SK-N-SH treated with all-trans-retinoic acid at 6 μM for 48 hours (cell line): ENCODE results near the gene VTI1A.

Experiments used
- ATAC-seq: fragments of 200-7000 bp; cut with Tn5 transposase; 3 replicates; pipeline ENCODE4 v1.9.1; 2020; ENCODE audit warnings: mild to moderate bottlenecking, moderate library complexity
- ARNTL ChIP-seq: fragments of 450-650 bp; formaldehyde crosslinking; IDR thresholded peaks from 2 replicates; pipeline ENCODE4 v1.5.0; 2020; ENCODE audit warnings: low read depth, mild to moderate bottlenecking, moderate library complexity, borderline replicate concordance
- BACH2 ChIP-seq: fragments of 250-450 bp; sonication (Bioruptor Pico); IDR thresholded peaks from 2 replicates; pipeline ENCODE4 v1.9.0; 2021; ENCODE audit warnings: mild to moderate bottlenecking, borderline replicate concordance
- CSDC2 ChIP-seq: fragments of 250-450 bp; sonication (Bioruptor Pico); IDR thresholded peaks from 2 replicates; pipeline ENCODE4 v1.5.0; 2020; ENCODE audit warnings: mild to moderate bottlenecking, moderate library complexity
- ESRRG ChIP-seq: fragments of 250-450 bp; sonication (Bioruptor Pico); IDR thresholded peaks from 2 replicates; pipeline ENCODE4 v1.6.1; 2021; ENCODE audit warnings: mild to moderate bottlenecking
- GLIS3 ChIP-seq: fragments of 250-450 bp; sonication (Bioruptor Pico); IDR thresholded peaks from 2 replicates; pipeline ENCODE4 v1.5.0; 2020; ENCODE audit warnings: mild to moderate bottlenecking, moderate library complexity
- ISL1 ChIP-seq: fragments of 250-450 bp; sonication (Bioruptor Pico); IDR thresholded peaks from 2 replicates; pipeline ENCODE4 v2.1.2; 2022; ENCODE audit warnings: mild to moderate bottlenecking, moderate library complexity
- OSR1 ChIP-seq: fragments of 250-450 bp; sonication (Bioruptor Pico); IDR thresholded peaks from 2 replicates; pipeline ENCODE4 v1.8.0; 2022; ENCODE audit warnings: moderate library complexity, mild to moderate bottlenecking, inconsistent platforms
- RARB ChIP-seq: fragments of 250-450 bp; sonication (Bioruptor Pico); IDR thresholded peaks from 2 replicates; pipeline ENCODE4 v1.8.0; 2021; ENCODE audit warnings: mild to moderate bottlenecking, moderate library complexity
- SNAI2 ChIP-seq: fragments of 250-450 bp; sonication (Bioruptor Pico); IDR thresholded peaks from 2 replicates; pipeline ENCODE4 v1.5.0; 2020; ENCODE audit warnings: mild to moderate bottlenecking, moderate library complexity
- TCF4 ChIP-seq: fragments of 250-450 bp; sonication (Bioruptor Pico); IDR thresholded peaks from 2 replicates; pipeline ENCODE4 v1.8.0; 2021; ENCODE audit warnings: mild to moderate bottlenecking, moderate library complexity, borderline replicate concordance
- TOX ChIP-seq: fragments of 250-450 bp; sonication (Bioruptor Pico); IDR thresholded peaks from 2 replicates; pipeline ENCODE4 v1.8.0; 2021; ENCODE audit warnings: mild to moderate bottlenecking, moderate library complexity, borderline replicate concordance
- ZC3H10 ChIP-seq: fragments of 250-450 bp; sonication (Bioruptor Pico); IDR thresholded peaks from 2 replicates; pipeline ENCODE4 v1.5.1; 2021; ENCODE audit warnings: mild to moderate bottlenecking, moderate library complexity
- ZFP3 ChIP-seq: fragments of 250-450 bp; sonication (Bioruptor Pico); IDR thresholded peaks from 2 replicates; pipeline ENCODE4 v1.5.0; 2020; ENCODE audit warnings: mild to moderate bottlenecking, moderate library complexity
- ZFP30 ChIP-seq: fragments of 450-650 bp; formaldehyde crosslinking; IDR thresholded peaks from 2 replicates; pipeline ENCODE4 v1.5.0; 2022; ENCODE audit warnings: mild to moderate bottlenecking, moderate library complexity
- ZNF565 ChIP-seq: fragments of 450-650 bp; formaldehyde crosslinking; conservative IDR thresholded peaks from 2 replicates; pipeline ENCODE4 v1.5.0; 2020; ENCODE audit warnings: low read depth, mild to moderate bottlenecking, moderate library complexity
- ZNF70 ChIP-seq: fragments of 450-650 bp; formaldehyde crosslinking; IDR thresholded peaks from 2 replicates; pipeline ENCODE4 v1.5.0; 2020; ENCODE audit warnings: mild to moderate bottlenecking, moderate library complexity
- ZNF8 ChIP-seq: fragments of 450-650 bp; formaldehyde crosslinking; IDR thresholded peaks from 2 replicates; pipeline ENCODE4 v1.5.0; 2020; ENCODE audit warnings: mild to moderate bottlenecking, moderate library complexity
- TF ChIP-seq, protein P1 (sequence below): fragments of 250-450 bp; sonication (Bioruptor Pico); IDR thresholded peaks from 2 replicates; pipeline ENCODE4 v1.5.1; 2020; ENCODE audit warnings: low read depth, mild to moderate bottlenecking, moderate library complexity
- TF ChIP-seq, protein P2 (sequence below): fragments of 250-450 bp; sonication (Bioruptor Pico); IDR thresholded peaks from 2 replicates; pipeline ENCODE4 v1.8.0; 2021; ENCODE audit warnings: low read depth, mild to moderate bottlenecking, moderate library complexity, borderline replicate concordance
- TF ChIP-seq, protein P3 (sequence below): fragments of 250-450 bp; sonication (Bioruptor Pico); IDR thresholded peaks from 2 replicates; pipeline ENCODE4 v1.8.0; 2020; ENCODE audit warnings: mild to moderate bottlenecking, moderate library complexity, borderline replicate concordance
- TF ChIP-seq, protein P4 (sequence below): fragments of 250-450 bp; sonication (Bioruptor Pico); IDR thresholded peaks from 2 replicates; pipeline ENCODE4 v1.5.1; 2021; ENCODE audit warnings: mild to moderate bottlenecking, moderate library complexity
- TF ChIP-seq, protein P5 (sequence below): fragments of 250-450 bp; sonication (Bioruptor Pico); IDR thresholded peaks from 2 replicates; pipeline ENCODE4 v1.5.0; 2020; ENCODE audit warnings: mild to moderate bottlenecking, moderate library complexity

VTI1A gene

DNA sequence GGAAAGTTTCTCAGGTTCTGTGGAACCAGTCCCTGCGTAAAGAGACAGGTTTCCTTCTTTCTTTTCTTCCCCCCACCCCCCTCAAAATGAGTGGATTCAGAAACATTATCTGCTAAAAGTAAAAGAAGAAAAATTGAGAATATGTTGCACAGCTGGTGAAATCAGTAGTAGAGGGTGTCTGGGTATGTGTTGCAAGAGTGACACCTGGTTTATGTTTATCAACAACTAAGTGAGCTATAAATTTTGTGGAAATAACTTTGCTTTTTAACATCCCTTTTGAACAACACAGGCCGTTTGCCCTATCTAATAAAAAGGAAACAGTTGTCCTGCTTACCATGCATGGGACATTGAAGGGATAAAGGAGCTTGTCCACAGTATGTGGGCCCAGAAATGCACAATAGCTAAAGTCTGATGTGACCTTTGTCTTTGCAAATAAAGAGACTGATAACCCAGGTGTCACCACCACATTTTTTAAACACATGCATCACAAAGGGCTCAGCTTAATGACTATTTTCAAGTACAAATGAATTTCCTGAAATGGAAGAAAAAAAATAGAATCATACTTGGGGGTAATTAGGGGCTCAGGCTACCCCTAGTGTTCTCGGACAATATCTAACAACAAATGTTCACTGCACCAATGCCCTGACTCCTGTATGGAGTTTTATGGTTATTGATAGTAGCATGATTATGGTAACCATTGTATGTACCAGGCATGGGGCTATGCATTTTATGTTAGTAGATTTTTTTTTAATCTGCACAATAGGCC, 281.3 kb downstream of the VTI1A start:
- TF ChIP-seq SNAI2 (CRISPR knock-in tag) (no peak), ZNF565 (CRISPR knock-in tag) (no peak), CSDC2 (CRISPR knock-in tag) (no peak), RARB (CRISPR knock-in tag) (no peak), BACH2 (CRISPR knock-in tag) (no peak), ZFP3 (no peak), ZFP30 (CRISPR knock-in tag) (no peak), ARNTL (CRISPR knock-in tag) (no peak), TOX (CRISPR knock-in tag) (no peak), TCF4 (CRISPR knock-in tag) (no peak), ZNF70 (CRISPR knock-in tag) (no peak), ESRRG (CRISPR knock-in tag) (no peak)
- TF ChIP-seq, protein P1, sequence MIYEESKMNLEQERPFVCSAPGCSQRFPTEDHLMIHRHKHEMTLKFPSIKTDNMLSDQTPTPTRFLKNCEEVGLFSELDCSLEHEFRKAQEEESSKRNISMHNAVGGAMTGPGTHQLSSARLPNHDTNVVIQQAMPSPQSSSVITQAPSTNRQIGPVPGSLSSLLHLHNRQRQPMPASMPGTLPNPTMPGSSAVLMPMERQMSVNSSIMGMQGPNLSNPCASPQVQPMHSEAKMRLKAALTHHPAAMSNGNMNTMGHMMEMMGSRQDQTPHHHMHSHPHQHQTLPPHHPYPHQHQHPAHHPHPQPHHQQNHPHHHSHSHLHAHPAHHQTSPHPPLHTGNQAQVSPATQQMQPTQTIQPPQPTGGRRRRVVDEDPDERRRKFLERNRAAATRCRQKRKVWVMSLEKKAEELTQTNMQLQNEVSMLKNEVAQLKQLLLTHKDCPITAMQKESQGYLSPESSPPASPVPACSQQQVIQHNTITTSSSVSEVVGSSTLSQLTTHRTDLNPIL (CRISPR knock-in tag) = no peak
- TF ChIP-seq, protein P2, sequence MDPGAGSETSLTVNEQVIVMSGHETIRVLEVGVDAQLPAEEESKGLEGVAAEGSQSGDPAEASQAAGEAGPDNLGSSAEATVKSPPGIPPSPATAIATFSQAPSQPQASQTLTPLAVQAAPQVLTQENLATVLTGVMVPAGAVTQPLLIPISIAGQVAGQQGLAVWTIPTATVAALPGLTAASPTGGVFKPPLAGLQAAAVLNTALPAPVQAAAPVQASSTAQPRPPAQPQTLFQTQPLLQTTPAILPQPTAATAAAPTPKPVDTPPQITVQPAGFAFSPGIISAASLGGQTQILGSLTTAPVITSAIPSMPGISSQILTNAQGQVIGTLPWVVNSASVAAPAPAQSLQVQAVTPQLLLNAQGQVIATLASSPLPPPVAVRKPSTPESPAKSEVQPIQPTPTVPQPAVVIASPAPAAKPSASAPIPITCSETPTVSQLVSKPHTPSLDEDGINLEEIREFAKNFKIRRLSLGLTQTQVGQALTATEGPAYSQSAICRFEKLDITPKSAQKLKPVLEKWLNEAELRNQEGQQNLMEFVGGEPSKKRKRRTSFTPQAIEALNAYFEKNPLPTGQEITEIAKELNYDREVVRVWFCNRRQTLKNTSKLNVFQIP (CRISPR knock-in tag) = no peak
- TF ChIP-seq, protein P3, sequence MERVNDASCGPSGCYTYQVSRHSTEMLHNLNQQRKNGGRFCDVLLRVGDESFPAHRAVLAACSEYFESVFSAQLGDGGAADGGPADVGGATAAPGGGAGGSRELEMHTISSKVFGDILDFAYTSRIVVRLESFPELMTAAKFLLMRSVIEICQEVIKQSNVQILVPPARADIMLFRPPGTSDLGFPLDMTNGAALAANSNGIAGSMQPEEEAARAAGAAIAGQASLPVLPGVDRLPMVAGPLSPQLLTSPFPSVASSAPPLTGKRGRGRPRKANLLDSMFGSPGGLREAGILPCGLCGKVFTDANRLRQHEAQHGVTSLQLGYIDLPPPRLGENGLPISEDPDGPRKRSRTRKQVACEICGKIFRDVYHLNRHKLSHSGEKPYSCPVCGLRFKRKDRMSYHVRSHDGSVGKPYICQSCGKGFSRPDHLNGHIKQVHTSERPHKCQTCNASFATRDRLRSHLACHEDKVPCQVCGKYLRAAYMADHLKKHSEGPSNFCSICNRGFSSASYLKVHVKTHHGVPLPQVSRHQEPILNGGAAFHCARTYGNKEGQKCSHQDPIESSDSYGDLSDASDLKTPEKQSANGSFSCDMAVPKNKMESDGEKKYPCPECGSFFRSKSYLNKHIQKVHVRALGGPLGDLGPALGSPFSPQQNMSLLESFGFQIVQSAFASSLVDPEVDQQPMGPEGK (CRISPR knock-in tag) = no peak
- TF ChIP-seq, protein P4, sequence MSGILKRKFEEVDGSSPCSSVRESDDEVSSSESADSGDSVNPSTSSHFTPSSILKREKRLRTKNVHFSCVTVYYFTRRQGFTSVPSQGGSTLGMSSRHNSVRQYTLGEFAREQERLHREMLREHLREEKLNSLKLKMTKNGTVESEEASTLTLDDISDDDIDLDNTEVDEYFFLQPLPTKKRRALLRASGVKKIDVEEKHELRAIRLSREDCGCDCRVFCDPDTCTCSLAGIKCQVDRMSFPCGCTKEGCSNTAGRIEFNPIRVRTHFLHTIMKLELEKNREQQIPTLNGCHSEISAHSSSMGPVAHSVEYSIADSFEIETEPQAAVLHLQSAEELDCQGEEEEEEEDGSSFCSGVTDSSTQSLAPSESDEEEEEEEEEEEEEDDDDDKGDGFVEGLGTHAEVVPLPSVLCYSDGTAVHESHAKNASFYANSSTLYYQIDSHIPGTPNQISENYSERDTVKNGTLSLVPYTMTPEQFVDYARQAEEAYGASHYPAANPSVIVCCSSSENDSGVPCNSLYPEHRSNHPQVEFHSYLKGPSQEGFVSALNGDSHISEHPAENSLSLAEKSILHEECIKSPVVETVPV (CRISPR knock-in tag) = no peak
- no peak for ATAC-seq

DNA sequence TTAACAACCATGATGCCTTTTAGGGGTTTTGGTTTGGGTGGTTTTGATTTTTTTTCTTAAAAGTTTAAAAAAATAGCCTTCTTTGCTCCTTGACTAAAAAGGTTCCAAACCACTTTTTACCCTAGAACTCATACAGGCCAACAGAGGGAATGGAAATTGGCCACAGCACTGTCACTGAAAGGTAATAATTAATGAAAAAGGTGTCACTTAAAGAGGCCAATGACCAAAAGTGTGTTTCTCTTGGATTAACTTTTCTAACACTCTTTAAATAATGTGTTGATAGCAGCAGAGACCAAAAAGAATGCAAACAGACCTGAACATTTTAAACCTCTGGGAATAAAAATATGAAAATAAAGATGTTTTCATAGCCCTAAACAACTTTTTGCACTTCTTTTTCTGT, 282.0 kb downstream of the VTI1A start:
- ATAC-seq = no peak

More for the DNA sequence above, 282.0 kb downstream of the VTI1A start:
- TF ChIP-seq BACH2 (CRISPR knock-in tag) = no peak
- TF ChIP-seq ESRRG (CRISPR knock-in tag) = no peak
- TF ChIP-seq OSR1 = no peak
- no peak for TF ChIP-seq ZC3H10 (CRISPR knock-in tag)
- no peak for TF ChIP-seq RARB (CRISPR knock-in tag)
- no peak for TF ChIP-seq ISL1 (CRISPR knock-in tag)
- TF ChIP-seq, protein P3 (CRISPR knock-in tag) = no peak
- TF ChIP-seq GLIS3 (CRISPR knock-in tag) = no peak
- TF ChIP-seq, protein P5, sequence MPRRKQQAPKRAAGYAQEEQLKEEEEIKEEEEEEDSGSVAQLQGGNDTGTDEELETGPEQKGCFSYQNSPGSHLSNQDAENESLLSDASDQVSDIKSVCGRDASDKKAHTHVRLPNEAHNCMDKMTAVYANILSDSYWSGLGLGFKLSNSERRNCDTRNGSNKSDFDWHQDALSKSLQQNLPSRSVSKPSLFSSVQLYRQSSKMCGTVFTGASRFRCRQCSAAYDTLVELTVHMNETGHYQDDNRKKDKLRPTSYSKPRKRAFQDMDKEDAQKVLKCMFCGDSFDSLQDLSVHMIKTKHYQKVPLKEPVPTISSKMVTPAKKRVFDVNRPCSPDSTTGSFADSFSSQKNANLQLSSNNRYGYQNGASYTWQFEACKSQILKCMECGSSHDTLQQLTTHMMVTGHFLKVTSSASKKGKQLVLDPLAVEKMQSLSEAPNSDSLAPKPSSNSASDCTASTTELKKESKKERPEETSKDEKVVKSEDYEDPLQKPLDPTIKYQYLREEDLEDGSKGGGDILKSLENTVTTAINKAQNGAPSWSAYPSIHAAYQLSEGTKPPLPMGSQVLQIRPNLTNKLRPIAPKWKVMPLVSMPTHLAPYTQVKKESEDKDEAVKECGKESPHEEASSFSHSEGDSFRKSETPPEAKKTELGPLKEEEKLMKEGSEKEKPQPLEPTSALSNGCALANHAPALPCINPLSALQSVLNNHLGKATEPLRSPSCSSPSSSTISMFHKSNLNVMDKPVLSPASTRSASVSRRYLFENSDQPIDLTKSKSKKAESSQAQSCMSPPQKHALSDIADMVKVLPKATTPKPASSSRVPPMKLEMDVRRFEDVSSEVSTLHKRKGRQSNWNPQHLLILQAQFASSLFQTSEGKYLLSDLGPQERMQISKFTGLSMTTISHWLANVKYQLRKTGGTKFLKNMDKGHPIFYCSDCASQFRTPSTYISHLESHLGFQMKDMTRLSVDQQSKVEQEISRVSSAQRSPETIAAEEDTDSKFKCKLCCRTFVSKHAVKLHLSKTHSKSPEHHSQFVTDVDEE (CRISPR knock-in tag) = no peak
- TF ChIP-seq TCF4 (CRISPR knock-in tag) = no peak
- TF ChIP-seq, protein P4 (CRISPR knock-in tag) = no peak
- TF ChIP-seq, protein P2 (CRISPR knock-in tag) = no peak
- TF ChIP-seq ZNF8 = no peak
- TF ChIP-seq SNAI2 (CRISPR knock-in tag) = no peak
- TF ChIP-seq, protein P1 (CRISPR knock-in tag) = no peak
- TF ChIP-seq TOX (CRISPR knock-in tag) = no peak
